Measurements from ENCODE around the gene AGPAT2.

- no peak for TF ChIP-seq CTCF (IDR thresholded peaks at IDR 0.05; ENCODE audit: borderline replicate concordance, extremely low read depth, low read length, poor library complexity, severe bottlenecking)
- no peak for TF ChIP-seq EZH2 (IDR thresholded peaks at IDR 0.05; ENCODE audit: borderline replicate concordance, low read depth, low read length, severe bottlenecking)
Observed at GRCh38 chr9:136690806-136691261, 3.6 kb upstream of the AGPAT2 start.

Measured in DND-41 (cell line).